Hippocampal formation (tissue), 2 donors: ENCODE results near the gene KIF27.
"Not testable (repeated sequence)": the region's sequence is repeated elsewhere in the genome, so short reads cannot be mapped to it uniquely, and the experiment has no call there.

Experiments
- DNase-seq, 2 donors: peaks; one replicate each; lab custom pipeline; 2025; lab: John Stamatoyannopoulos, UW

The KIF27 gene

GRCh38 chr9:83920927-83921707 is at the start of gene KIF27:
Gene KIF27, minus strand, starts transcription at chr9:83921432. Its CDS starts 5,841 bp downstream, at chr9:83915591.
- DNase-seq = peak; percentile 93 to 97

- no peak for DNase-seq
Observed at GRCh38 chr9:83969602-83970001, 48.4 kb upstream of the KIF27 start.

GRCh38 chr9:83967073-83967472 is 45.8 kb upstream of the KIF27 start:
- no peak for DNase-seq

GRCh38 chr9:83966209-83966582 is 45.0 kb upstream of the KIF27 start:
- no peak for DNase-seq

- no peak for DNase-seq
Observed at GRCh38 chr9:83965350-83966208, 44.3 kb upstream of the KIF27 start.

GRCh38 chr9:83964973-83965349 is 43.7 kb upstream of the KIF27 start:
- no peak for DNase-seq

GRCh38 chr9:83962165-83962564 is 40.9 kb upstream of the KIF27 start:
- DNase-seq = no peak

- DNase-seq = no peak
Observed at GRCh38 chr9:83960991-83961390, 39.8 kb upstream of the KIF27 start.

- no peak for DNase-seq
Observed at GRCh38 chr9:83959061-83959460, 37.8 kb upstream of the KIF27 start.

- DNase-seq = no peak
Observed at GRCh38 chr9:83957248-83957513, 35.9 kb upstream of the KIF27 start.

- DNase-seq = peak; percentile 45 to 63
Observed at GRCh38 chr9:83956436-83957247, 35.4 kb upstream of the KIF27 start.

- peak in 1 of 2 donors; percentile 54 for DNase-seq
Observed at GRCh38 chr9:83956086-83956435, 34.8 kb upstream of the KIF27 start.

- not testable (repeated sequence) for DNase-seq
Observed at GRCh38 chr9:83948096-83948495, 26.9 kb upstream of the KIF27 start.

- DNase-seq = no peak
Observed at GRCh38 chr9:83940590-83941303, 19.5 kb upstream of the KIF27 start.

- DNase-seq = peak; percentile 18 to 69
Observed at GRCh38 chr9:83937861-83938455, 16.7 kb upstream of the KIF27 start.

- DNase-seq = no peak
Observed at GRCh38 chr9:83936523-83936922, 15.3 kb upstream of the KIF27 start.

- no peak for DNase-seq
Observed at GRCh38 chr9:83935276-83935935, 14.2 kb upstream of the KIF27 start.

- no peak for DNase-seq
Observed at GRCh38 chr9:83934569-83935275, 13.5 kb upstream of the KIF27 start.

- DNase-seq = no peak
Observed at GRCh38 chr9:83933790-83934189, 12.6 kb upstream of the KIF27 start.

- DNase-seq = no peak
Observed at GRCh38 chr9:83932851-83933250, 11.6 kb upstream of the KIF27 start.
